Measurements from ENCODE around the gene AFG3L2. TPM values are rescaled to one million over a fixed set of nuclear protein-coding genes. Genes with fewer than 3 reads are reported as not detected.

The AFG3L2 gene
- total and polyA plus RNA-seq, 10 of the 15 experiments (the other 5 are each of a cell fraction or from before 2014, with no cell fraction given): 21.0 to 72.7 (median 57.7) TPM

DNA sequence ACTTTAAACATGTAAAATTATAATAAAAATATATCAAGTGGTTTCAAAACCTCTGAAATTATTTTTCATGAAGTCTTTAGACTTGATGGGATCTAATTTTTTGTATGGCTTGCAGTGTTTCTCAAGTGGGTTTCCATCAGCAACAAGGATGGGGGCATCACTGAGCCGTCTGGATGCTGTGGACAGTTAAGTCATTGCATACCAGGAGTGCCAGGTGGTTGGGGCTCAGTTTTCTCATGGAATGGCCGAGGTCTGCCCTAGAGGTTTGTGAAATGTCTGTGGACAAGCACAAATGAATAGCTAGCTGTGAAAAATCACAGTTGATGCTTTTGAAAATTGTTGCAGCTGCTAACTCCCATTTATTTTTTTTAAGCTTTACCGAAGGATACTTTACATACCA lies 32.4 kb upstream of the AFG3L2 start:
- FAIRE-seq (no peak), DNase-seq (ENCODE audit: low read depth, low spot score) (no peak), ATAC-seq (no peak)
- Histone ChIP-seq H3K79me2 (ENCODE audit: control insufficient read depth, insufficient read depth, low read length) (peaks cover 16% of the 10 kb centered on the region), H3K27me3 (replicated peaks in 1 of 2; ENCODE audit: control insufficient read depth in 2 of 2, insufficient read depth in 2 of 2, low read length in 1 of 2) (peaks cover 3 to 9% of the 10 kb centered on the region in 2 experiments), H3K9ac (ENCODE audit: control insufficient read depth, insufficient read depth, low read length) (no peak overlapping the region), H3K4me3 (no peak overlapping the region), H3K4me1 (ENCODE audit: control insufficient read depth, insufficient read depth, low read length) (peaks cover 4% of the 10 kb centered on the region), H3K36me3 (ENCODE audit: control insufficient read depth in 2 of 2, insufficient read depth in 2 of 2, low read length in 1 of 2) (no peaks in the 10 kb centered on the region), H3K9me3 (replicated peaks; ENCODE audit: control insufficient read depth, insufficient read depth, low read length) (no peaks in the 10 kb centered on the region), H3K4me2 (ENCODE audit: control insufficient read depth, insufficient read depth) (peak overlapping the region; percentile 38), H4K20me1 (ENCODE audit: control insufficient read depth, insufficient read depth) (no peaks in the 10 kb centered on the region), H2AFZ (ENCODE audit: control insufficient read depth, low read depth, low read length) (no peak overlapping the region), H3K27ac (ENCODE audit: control insufficient read depth, insufficient read depth) (no peak overlapping the region)
- ChIA-PET CTCF (interaction anchor here (0.6 to 0.8 kb wide), 2 partner anchors 33 to 52 kb away, joined by 3 to 7 read pairs; partner anchors contain the start of gene AFG3L2), SMC1A (ENCODE audit: uncharacterized antibody, unreplicated experiment) (no interaction called here), POLR2A (interaction anchor here (0.6 to 1.0 kb wide), 3 partner anchors 15 to 562 kb away, joined by 3 to 5 read pairs (median 3); partner anchors contain the start of gene AFG3L2), RAD21 (ENCODE audit: unreplicated experiment) (no interaction called here)
- TF ChIP-seq KLF5 (IDR thresholded peaks at IDR 0.05; ENCODE audit: partially characterized antibody) (no peak), GABPA (IDR thresholded peaks at IDR 0.05; ENCODE audit: low read depth) (no peak), ZNF622 (IDR thresholded peaks at IDR 0.05) (no peak), GATAD2B (conservative IDR thresholded peaks at IDR 0.05; ENCODE audit: low read depth) (no peak), NFYB (IDR thresholded peaks at IDR 0.05; ENCODE audit: insufficient read depth, low read depth, low read length) (no peak), RCOR1 (conservative IDR thresholded peaks at IDR 0.05; ENCODE audit: low read depth, low read length) (no peak), PML (IDR thresholded peaks at IDR 0.05; ENCODE audit: low read length) (no peak), CUX1 (IDR thresholded peaks at IDR 0.05; ENCODE audit: insufficient replicate concordance, low read depth, low read length) (no peak), ESRRA (IDR thresholded peaks at IDR 0.05; ENCODE audit: low read length) (no peak), MEF2A (IDR thresholded peaks at IDR 0.05; ENCODE audit: insufficient read depth, low read depth, low read length) (no peak), KDM1A (IDR thresholded peaks at IDR 0.05; ENCODE audit: borderline replicate concordance) (no peak), POLR2A (IDR thresholded peaks at IDR 0.05; ENCODE audit: low read depth, low read length) (no peak), NFYA (IDR thresholded peaks at IDR 0.05; ENCODE audit: borderline replicate concordance, low read depth, low read length) (no peak)
- in situ Hi-C loops (cut with MboI): no loop called here
- 65% methylated on average over 3 of the region's 3 CpGs for WGBS (ENCODE audit: insufficient coverage, insufficient replicate concordance, low lambda C conversion rate, missing lambda C conversion rate)
- BruUV-seq (replicated peaks): no TSS peak
- intact Hi-C loops (cut with micrococcal nuclease; ENCODE audit: unreplicated experiment): no loop called here

All from GM12878 (cell line).